Fibroblast of skin of abdomen (primary cell): ENCODE data around the gene AGPAT3.
A peak's percentile ranks its signal among the peaks of the same experiment; 100 is the strongest.

Source experiments
- DNase-seq: peaks from one replicate; pipeline ENCODE4 v3.0.0-alpha.2; 2013

The AGPAT3 gene

DNA sequence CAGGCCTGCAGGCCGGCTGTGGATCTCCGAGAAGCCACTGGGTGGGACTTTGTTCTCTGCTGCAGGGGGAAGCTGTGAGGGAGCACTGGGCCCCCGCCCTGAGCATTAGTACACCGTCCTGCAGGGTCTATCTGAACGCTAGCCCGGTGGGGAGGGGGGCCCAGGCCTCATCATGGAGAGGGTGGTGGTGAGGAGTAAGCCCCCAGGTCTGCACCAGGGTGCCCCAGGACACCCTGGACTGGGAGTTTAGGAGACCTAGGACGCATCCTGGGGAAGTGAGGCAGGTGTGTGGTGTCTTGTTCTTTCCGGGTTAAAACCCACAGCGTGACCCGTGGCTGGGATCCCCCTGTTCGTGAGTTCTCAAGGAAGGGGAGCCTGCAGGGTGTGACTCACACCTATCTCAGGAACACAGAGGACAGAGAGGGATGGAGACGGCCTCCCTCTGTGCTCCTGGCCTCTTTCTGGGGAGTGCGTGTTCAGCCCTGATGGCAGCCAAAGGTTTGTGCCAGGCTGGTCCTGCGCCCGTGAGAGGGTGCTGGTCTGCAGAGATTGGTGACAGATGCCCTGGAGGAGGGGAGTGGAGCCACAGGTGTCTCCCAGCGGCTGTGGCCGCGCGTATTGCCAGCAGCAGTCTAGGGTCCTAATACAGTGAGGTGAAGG is 44.8 kb downstream of the AGPAT3 start:
- no peak for DNase-seq

DNA sequence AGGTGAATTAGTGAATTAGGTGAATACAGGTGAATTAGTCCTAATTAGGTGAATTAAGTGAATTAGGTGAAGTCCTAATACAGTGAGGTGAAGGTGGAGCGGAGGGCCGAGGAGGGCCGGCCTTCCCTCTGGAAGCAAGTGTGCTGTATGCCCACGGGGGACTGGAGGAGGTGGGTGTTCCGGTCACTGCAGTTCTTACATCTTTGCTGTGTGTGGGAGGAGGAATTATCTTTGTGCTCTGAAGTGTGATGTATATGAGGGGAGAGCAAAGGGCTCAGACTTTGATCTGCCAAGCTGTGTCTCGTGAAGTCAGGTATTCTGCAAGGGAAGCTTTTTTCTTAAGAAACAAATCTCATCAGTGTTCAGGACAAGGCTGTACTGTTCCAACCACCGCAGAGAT is 45.4 kb downstream of the AGPAT3 start:
- no peak for DNase-seq

DNA sequence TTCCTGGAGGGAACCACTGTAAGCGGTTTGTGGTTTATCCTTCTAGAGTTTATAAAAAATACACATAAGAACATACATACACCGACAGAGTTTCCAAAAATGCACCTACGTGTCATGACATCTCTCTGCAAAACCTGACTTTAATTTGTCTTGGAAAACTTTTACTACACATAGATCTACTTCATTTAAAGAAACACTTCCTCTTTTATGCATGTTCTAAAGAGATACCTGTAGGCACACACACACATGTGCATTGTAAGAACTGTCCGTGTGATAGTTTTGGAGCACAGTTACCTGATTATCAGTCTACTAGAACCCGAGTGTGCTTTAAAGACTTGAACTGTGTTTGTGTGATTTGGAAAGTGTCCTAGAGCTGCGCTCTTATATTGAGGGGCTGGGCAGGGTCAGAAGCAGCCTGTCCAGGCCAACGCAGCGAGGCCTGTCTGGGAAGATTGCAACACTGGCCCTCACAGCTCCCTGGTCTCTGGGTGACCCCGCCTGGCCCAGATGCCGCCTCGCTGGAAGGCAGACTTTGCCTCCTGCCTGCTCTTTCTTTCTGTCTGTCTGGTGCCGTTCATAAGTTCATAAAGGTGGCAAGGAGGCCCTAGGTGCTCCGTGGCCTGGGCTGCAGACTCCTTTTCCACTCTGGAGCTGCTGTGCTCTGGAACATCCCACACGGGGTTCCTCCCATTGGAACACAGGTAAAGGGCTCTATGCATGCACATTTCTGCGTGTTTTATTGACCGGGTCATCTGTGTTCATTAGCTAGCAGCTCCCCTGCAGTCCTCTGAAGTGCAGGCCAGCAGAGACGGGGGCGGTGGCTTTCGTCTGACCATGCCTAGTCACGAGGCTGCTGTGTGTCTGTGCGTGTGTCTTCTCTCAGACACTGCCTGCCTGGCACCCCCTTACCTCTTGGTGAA is 46.3 kb downstream of the AGPAT3 start:
- DNase-seq = peak; percentile 21

DNA sequence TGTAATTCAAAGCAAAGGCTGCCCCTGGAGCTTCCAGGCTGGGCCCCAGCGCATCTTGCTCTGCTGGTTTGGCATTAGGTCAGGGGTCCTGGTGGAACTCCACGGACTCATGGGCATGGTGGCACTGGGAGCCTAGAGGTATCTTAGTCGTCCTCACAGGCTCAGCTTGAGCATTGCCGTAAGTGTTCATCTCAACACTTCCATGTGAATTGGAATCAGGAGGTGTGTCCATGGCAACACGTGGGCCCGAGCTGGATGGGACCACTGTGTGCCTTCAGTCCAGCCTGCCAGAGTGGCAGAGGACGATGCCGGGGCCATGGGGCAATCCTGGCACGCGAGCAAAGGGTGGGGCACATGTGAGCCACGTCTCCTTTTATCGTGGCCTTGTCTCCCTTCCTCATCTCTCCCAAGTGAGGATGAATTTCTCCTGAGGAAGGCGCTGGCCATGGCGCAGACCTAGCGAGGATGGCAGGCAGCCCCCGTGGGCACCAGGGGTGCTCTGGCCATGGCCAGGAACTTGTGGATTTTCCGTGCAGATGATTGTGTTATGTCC is 47.0 kb downstream of the AGPAT3 start:
- DNase-seq = no peak

DNA sequence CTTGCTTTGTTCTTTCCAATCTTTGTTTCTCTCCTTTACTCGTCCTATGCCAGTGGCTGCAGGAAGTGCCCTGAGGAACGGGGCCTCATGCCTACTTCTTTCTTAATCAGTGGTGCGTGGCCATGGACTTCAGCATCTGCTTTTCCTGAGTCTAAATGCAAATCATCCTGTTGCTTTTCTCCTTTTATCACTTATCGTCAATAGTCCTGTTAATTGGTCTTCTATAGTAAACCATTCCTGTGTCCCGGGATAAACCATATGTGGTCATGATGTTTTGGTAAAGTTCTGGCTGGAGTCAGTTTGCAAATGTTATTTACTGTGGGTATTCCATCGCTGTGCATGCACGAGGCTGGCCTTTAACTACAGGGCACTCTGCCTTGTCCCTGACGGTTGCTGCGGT is 47.5 kb downstream of the AGPAT3 start:
- DNase-seq = no peak

DNA sequence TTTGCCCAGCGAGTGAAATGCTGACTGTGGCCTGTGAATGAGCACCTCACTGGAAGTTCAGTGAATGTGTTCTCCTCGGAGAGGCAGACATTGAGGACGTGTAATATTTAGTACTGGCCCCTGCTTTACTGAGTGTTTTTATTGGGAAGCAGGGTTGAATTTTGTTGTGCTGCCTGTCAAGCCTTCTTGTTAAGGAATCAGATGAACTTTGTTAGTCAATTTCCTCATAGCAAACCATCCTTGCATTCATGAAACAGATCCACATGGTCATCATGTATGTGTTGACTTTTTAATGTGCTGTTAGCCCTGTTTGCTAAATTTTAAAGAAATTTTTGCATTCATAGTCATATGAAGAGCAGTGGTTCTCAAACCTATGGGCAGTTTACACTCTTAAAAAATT is 47.9 kb downstream of the AGPAT3 start:
- DNase-seq = no peak

DNA sequence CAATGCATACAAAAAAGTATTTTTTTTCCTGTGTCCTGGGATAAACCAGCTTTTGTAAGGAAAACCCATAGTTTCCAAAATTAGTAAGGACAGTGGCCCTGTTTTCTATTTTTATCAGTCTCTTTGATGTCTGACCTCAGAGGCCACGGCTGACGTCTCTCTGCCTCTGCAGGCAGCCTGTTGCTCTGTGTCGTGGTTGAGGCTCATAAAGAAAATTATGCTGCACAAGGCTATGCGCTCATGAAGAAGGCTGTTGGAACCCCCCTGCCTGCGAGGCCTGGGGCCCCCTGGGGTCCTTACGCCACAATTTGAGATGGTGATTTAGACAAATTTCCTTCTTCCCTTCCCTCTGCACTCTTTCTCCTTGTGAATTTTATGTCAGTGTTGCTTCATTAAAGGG is 48.9 kb downstream of the AGPAT3 start:
- no peak for DNase-seq

DNA sequence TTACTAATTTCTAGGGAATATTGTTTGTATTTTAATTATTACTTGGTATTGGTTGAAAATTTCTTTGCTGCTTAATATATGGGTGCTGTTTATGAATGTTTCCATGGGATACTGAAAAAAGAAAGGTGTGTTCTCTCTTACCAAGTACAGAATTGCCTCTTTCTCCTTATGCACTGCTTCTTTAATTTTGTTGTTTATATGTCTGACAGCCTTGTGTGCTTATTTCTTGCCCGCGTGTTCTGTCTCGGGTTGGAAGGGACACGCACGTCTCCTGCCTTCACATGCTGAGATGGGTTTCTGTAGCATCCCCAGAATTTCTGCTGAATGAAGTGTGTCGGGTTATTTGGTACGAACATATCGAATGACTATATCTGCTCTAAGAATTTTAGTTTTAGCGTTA is 51.1 kb downstream of the AGPAT3 start:
- no peak for DNase-seq

DNA sequence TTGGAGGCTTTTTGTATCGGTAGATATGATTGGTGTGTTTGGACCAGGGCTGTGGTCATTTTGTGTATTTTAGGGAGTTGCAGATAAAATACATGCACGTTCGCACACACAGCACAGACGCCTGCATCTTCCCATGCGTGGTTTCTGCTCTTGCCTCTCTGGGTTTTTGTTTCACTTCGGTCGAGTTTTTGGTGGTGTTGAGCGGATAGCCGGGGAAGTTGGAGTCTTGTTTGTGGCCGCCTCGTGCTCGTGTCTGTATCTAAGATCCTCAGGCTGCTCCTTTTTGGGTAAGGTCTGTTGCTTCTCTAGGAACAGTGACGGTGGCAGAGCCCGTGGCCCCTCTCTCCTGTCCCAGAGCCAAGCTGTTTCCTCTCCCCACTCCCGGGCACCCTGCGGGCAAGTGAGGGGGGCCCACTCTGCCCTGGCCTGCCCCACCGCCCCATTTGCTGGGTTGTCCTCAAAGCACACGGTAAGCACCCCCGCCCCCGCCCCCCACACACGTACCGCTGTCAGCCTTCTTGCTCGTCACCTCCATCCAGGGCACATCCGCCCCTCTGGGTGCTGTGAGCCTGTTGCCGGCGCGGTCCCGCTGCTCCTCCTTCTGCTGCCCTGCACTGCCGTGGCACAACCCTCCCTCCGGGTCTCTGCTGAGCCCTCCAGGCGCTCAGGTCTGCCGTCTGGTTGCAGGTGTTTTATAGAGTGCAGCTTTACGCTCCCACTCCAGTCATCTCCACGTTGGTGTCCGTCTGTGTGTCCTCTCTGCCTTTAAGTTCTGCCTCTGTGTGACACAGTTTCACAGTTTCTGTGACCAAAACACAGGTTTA is 51.9 kb downstream of the AGPAT3 start:
- no peak for DNase-seq

DNA sequence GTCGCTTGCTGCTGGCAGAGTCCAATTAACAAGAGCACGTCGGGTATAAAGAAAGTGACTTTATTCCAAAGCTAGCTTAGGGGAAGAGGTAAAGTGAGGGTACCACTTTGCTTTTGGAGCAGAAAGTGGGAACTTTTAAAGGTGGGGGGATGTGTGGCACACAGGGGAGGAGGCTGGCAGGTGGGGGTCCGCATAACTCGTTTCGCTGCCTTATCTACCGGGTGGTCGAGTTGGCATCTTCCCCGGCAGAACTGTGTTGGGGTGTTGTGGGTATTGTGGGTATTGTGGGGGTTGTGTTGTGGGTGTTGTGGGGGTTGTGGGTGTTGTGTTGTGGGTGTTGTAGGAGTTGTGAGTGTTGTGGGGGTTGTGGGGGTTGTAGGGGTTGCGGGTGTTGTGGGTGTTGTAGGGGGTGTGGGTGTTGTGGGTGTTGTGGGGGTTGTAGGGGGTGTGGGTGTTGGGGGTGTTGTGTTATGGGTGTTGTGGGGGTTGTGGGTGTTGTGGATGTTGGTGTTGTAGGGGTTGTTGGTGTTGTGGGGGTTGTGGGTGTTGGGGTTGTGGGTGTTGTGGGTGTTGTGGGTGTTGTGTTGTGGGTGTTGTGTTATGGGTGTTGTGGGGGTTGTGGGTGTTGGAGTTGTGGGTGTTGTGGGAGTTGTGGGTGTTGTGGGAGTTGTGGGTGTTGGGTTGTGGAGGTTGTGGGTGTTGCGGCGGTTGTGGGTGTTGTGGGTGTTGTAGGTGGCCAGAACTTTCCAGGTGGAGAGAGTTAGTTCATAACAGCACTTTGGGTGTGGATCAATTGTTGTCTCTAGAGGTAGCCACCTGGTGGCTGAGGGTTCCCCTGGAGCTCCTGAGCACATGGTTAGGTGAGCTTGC is 52.7 kb downstream of the AGPAT3 start:
- no peak for DNase-seq

DNA sequence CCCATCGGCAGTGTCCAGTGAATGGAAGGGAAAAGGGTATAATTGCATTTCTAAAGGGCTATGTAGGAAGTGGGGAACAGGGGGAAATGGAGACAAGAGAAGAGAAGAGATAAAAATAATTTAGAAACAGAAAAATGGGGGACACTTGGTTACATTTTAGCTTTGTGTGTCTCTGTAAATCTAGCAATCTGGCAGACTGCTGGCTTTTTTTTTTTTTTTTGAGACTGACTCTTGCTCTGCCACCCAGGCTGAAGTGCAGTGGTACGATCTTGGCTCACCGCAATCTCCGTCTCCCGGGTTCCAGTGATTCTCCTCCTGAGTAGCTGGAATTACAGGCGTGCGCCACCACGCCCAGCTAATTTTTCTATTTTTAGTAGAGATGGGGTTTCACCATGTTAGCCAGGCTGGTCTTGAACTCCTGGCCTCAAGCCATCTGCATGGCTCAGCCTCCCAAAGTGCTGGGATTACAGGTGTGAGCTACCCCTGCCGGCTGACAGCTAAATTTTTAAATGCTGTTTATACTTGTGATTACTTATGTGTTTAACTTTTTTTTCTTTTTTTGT is 53.4 kb downstream of the AGPAT3 start:
- no peak for DNase-seq

DNA sequence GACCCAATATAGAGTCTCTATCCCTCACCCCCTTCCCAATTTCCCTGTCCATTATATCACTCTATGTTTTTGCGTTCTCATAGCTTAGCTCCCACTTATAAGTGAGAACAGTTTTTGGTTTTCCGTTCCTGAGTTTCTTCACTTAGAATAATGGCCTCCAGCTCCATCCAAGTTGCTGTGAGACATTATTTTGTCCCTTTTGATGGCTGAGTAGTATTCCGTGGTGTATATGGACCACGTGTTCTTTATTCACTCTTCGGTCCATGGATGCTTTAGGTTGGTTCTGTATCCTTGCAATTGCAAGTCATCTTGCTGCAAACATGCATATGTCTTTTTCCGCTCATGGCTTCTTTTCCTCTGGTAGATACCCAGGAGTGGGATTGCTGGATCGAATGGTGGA is 54.3 kb downstream of the AGPAT3 start:
- DNase-seq = no peak

DNA sequence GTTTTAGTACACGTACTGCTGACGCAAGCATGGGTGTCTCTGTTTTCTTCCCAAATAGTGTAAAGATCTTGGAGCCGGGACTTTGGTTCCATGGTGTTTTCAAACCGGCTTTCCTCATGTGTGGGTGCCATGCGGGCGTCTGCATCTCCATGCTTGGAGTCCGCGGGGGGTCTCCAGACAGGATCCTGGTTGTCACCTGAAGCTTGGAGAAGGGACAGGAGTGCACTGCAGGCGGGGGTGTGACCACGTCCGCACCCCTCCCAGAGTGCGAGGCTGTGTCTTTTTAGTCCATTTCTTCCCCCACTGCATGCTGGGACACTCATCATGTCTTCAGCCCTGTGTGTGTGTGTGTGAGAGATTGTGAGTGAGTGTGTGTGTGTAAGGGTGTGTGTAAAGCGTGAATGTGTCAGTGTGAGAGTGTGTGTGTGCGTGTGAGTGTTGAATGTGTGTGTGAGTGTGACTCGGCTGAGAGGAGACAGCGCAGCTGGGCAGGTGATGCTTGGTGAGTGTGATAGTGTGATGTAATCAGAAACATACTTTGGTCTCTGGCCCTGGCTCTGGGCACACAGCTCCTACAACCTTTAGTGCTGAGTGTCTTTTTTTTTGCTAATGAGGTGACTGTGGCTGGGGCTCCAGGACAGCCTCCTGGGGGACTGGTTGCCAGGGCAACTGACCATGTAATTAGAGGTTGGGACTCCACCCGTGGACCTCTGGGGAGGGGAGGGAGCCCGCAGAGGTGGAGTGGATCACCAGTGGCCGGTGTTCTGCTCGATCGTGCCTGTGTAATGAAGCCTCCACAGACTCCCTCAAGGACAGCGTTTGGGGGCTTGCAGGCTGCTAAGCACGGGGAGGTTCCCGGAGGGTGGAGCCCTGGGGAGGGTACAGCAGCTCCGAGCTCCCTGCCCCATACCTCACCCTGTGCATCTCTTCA is 55.1 kb downstream of the AGPAT3 start:
- DNase-seq = no peak

DNA sequence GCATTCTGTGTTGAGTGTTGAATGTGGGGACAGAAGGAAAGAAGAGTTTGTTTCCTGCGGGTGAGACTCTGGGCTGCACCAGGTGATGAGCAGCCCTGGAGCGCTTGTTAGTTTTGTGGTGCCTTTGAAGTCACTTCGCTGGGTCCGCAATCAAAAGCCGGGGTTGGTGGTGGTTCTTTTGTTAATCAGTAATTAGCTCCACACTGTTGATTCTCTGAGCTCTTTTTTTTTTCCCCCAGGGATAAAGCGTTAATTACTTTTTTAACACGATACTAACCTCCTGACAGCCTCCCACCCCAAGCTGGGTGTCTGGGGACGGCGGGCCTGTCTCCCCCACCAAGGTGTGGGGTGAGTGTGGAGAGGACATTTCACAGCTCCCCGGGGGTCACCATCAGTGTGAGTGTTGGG is 56.6 kb downstream of the AGPAT3 start:
- no peak for DNase-seq

DNA sequence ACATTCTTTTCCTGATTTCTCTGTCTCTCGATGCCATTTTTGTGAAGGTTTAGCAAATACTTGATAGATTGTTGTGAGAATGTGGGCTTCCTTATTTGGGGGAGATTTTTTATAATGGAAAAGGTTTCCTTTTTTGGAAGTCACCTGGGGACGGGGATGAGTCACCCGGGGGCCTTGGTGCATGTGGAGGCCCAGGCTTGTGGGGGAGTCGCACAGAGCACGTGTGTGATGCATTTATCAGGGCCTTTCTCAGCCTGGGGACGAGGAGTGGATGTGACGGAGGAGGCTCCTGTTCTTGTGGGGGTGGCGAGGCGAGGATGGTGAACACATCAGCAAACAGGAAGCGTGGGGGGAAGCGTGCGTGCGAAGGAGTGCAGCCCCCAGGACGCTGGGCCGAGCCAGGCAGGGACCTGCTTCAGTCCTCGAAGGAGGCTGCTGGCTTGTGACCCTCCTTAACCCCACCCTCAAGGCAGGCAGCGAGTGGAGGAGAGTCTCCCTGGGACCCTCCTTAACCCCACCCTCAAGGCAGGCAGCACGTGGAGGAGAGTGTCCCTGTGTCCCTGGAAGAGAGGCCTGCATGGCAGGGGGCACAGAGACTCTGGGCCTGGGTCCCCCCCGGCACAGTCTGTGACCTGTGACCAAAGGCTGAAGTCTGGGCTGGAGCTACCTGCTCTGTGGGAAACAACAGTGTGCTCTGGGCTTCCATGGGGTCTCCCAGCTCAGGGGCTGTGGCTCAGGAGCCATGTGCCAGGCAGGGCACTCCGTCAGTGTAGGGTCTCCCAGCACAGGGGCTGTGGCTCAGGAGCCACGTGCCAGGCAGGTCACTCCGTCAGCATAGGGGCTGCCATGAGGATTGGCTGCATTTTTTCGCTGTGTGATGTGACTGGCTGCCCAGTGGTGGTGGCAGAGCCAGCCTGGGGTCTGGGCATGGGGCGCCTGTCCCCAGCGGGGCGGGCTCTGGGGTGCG is 57.2 kb downstream of the AGPAT3 start:
- DNase-seq = peak; percentile 32

DNA sequence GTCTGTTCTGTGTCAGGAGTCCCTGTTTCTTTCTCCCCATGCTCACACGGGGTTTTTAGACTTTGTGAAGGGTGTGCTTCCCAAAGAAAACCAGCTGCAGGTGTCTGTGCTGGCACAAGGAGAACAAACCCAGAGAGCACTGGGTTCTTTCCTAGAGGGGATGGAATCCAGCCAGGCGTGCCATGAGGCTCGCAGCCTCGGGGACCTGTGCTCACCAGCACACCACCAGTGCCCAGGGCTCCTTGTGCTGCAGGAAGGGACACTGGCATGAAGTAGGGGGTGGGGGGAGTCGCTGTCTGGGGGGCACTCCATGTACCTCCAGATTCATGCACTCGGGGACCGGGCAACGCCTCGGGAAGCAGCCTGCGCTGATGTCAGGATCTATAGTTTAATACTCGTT is 57.9 kb downstream of the AGPAT3 start:
- DNase-seq = no peak

DNA sequence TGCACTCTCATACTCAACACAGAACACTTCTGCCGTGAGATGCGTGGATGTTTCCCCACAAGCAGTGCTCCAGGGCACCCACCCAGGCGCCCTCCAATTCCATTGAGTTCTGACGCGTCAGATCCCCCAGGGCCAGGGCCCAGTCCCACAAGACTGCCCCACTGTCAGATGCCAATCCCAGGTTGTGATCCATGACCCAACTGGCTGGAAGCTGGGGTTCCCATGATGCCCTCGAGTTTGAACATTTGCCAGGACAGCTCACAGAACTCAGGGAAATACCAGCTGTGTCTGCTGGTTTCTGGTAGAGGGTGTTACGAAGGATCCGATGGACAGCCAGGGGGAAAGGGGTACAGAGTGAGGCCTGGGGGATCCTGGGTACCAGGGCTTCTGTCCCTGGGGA is 58.4 kb downstream of the AGPAT3 start:
- no peak for DNase-seq

DNA sequence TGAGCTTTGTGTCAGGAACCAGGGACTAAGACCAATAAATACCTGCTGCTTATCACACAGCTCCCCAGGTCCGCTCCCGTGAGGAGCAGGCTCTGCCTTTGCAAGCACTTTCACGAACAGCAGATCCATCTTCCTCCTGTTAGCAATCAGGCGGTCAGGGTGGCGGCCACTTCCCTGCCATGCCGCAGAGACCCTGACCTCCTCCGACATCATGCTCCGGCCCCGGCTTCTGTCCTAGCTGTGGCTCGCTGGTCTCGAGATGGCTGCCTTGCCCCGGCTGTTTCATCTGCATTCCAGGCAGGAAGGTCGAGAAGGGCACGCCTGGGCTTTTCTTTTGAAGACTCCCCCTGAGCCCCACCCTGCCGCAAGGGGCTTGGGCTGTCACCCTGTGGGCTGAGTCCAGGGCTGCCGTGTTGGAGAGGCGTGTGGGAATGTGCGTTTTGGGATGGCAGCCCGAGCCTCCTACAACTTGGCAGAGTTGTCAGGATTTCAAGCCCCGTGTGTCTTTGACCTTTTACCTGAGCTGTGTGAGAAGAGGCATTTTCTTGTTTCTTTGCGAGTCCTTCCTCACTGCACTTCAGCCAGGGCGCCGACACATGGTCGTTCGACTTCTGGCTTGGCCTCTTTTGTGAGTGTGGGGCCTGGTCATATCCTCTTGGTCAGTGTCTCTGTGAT is 59.5 kb downstream of the AGPAT3 start:
- DNase-seq = no peak

DNA sequence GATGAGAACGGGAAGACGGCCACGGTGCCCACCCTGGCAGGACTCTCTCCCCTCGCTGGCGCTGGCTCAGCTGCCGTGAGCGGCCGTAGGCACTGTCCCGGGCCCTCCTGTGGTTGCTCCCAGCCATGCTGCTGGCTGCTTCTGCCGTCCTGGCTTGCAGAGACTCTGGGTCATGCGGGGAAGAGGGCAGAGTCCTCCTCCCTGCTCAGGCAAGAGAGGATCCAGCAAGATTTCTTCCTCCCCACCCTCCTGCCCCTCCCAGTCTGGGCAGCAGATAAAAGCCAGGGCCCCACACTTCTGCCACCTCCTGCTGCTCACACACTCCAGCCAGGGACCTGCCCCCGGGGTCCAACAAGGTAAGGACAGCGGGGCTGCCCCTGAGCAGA is 60.1 kb downstream of the AGPAT3 start:
- no peak for DNase-seq
